A673 (cell line): ENCODE measurements around the gene SLC44A3. TPM values are rescaled to one million over a fixed set of nuclear protein-coding genes. Genes with fewer than 3 reads are reported as not detected.
"Not testable (repeated sequence)": the region's sequence is repeated elsewhere in the genome, so short reads cannot be mapped to it uniquely, and the experiment has no call there.

ENCODE experiments used
- BruUV-seq: library from RNA; stranded (reverse); fragments of 400-500 nt; replicated peaks from 2 replicates; lab custom pipeline; 2021; lab: Mats Ljungman, UMichigan
- CTCF ChIA-PET: fragments of 300-600 bp; sonication (Branson Sonifier 250); formaldehyde crosslinking; loops from one replicate; lab custom pipeline; 2022; ENCODE audit warnings: antibody characterized with exemption; lab: Charles Lee
- POLR2A ChIA-PET: fragments of 300-600 bp; sonication (Branson Sonifier 250); formaldehyde crosslinking; loops from one replicate; lab custom pipeline; 2022; ENCODE audit warnings: antibody characterized with exemption; ENCODE audit not compliant: low non-redundant PET; lab: Charles Lee
- DNase-seq: peaks from one replicate; pipeline ENCODE4 v3.0.0-alpha.2; 2015; ENCODE audit warnings: low spot score
- H3K27ac ChIP-seq: fragments of 200-600 bp; sonication (generic); 2 replicates; pipeline ENCODE4 v1.5.1; 2016; ENCODE audit warnings: mixed run types, low read depth, mild to moderate bottlenecking, mixed read lengths, antibody characterized with exemption, low read length; ENCODE audit not compliant: poor library complexity, severe bottlenecking
- H3K27me3 ChIP-seq: fragments of 200-600 bp; sonication (generic); replicated peaks from 2 replicates; pipeline ENCODE4 v1.6.1; 2017; ENCODE audit warnings: mixed run types, low read depth, mild to moderate bottlenecking, mixed read lengths, antibody characterized with exemption, low read length; ENCODE audit not compliant: insufficient read depth, poor library complexity
- H3K36me3 ChIP-seq: fragments of 200-600 bp; sonication (generic); 2 replicates; pipeline ENCODE4 v1.6.1; 2016; ENCODE audit warnings: mixed run types, mild to moderate bottlenecking, mixed read lengths, antibody characterized with exemption, low read length; ENCODE audit not compliant: insufficient read depth, poor library complexity, severe bottlenecking
- H3K4me1 ChIP-seq: fragments of 200-600 bp; sonication (generic); 2 replicates; pipeline ENCODE4 v1.6.1; 2017; ENCODE audit warnings: mixed run types, mild to moderate bottlenecking, mixed read lengths, antibody characterized with exemption, low read length; ENCODE audit not compliant: insufficient read depth, poor library complexity, severe bottlenecking
- H3K4me3 ChIP-seq: fragments of 200-600 bp; sonication (generic); 2 replicates; pipeline ENCODE4 v1.5.1; 2016; ENCODE audit warnings: low read depth, mixed run types, mild to moderate bottlenecking, mixed read lengths, low read length; ENCODE audit not compliant: poor library complexity, severe bottlenecking
- H3K9me3 ChIP-seq: fragments of 200-600 bp; sonication (generic); 2 replicates; pipeline ENCODE4 v1.6.1; 2016; ENCODE audit warnings: mixed run types, low read depth, mild to moderate bottlenecking, mixed read lengths, antibody characterized with exemption, low read length; ENCODE audit not compliant: poor library complexity, severe bottlenecking
- CTCF ChIP-seq: fragments of 300-800, 200-600 bp; sonication (generic); conservative IDR thresholded peaks from 2 replicates; pipeline ENCODE4 v1.5.1; 2017; ENCODE audit warnings: low read depth, mild to moderate bottlenecking, antibody characterized with exemption, low read length, moderate library complexity, mixed read lengths
- EZH2 ChIP-seq: fragments of 200-600 bp; sonication (generic); IDR thresholded peaks from 2 replicates; pipeline ENCODE4 v1.6.1; 2017; ENCODE audit warnings: borderline replicate concordance, low read depth, mild to moderate bottlenecking, mixed read lengths, antibody characterized with exemption, low read length; ENCODE audit not compliant: poor library complexity, severe bottlenecking
- intact Hi-C: fragments of 100-400 bp; cut with micrococcal nuclease; formaldehyde crosslinking; loops from one replicate; pipeline ENCODE4 v1.10.0; 2022; ENCODE audit not compliant: unreplicated experiment
- total RNA-seq: library from RNA; stranded (reverse); gene quantifications from 2 replicates; pipeline ENCODE4 v1.2.3, GENCODE V29; 2021

SLC44A3 gene
- total RNA-seq, 1 experiment from 2014 or later: not detected

- H3K27me3 ChIP-seq: no peaks in the 10 kb centered on the region
- H3K27ac ChIP-seq: no peak overlapping the region
- ChIA-PET POLR2A (no interaction called here), CTCF (interaction anchor here (0.6 kb wide), 1 partner anchor 284 kb away, joined by 8 read pairs; the partner anchor contains the start of gene TLCD4)
- no peaks in the 10 kb centered on the region for H3K4me1 ChIP-seq
- H3K36me3 ChIP-seq: no peaks in the 10 kb centered on the region
- no peak for DNase-seq
- no TSS peak for BruUV-seq
- intact Hi-C loops: no loop called here
- H3K9me3 ChIP-seq: no peaks in the 10 kb centered on the region
- no peak overlapping the region for H3K4me3 ChIP-seq
- TF ChIP-seq EZH2: no peak
- no peak for TF ChIP-seq CTCF
These were observed 12.9 kb downstream of the SLC44A3 start for GRCh38 chr1:94832931-94833585.

GRCh38 chr1:94836891-94837290 lies 16.7 kb downstream of the SLC44A3 start:
- CTCF ChIA-PET: no interaction called here
- Histone ChIP-seq H3K9me3 (no peaks in the 10 kb centered on the region), H3K36me3 (no peaks in the 10 kb centered on the region), H3K27ac (no peak overlapping the region), H3K27me3 (no peaks in the 10 kb centered on the region), H3K4me1 (no peaks in the 10 kb centered on the region), H3K4me3 (no peak overlapping the region)
- BruUV-seq: no TSS peak
- intact Hi-C loops: no loop called here
- POLR2A ChIA-PET: no interaction called here
- TF ChIP-seq CTCF: no peak
- TF ChIP-seq EZH2: no peak
- DNase-seq: no peak

GRCh38 chr1:94840381-94840780 lies 20.2 kb downstream of the SLC44A3 start:
- H3K27ac ChIP-seq, DNase-seq, H3K9me3 ChIP-seq, POLR2A ChIA-PET, H3K4me1 ChIP-seq, H3K4me3 ChIP-seq, intact Hi-C loops, CTCF ChIA-PET, H3K27me3 ChIP-seq, BruUV-seq, H3K36me3 ChIP-seq: not testable (repeated sequence)

- TF ChIP-seq CTCF: no peak
- no peak for TF ChIP-seq EZH2
- no TSS peak for BruUV-seq
These were observed 20.7 kb downstream of the SLC44A3 start for GRCh38 chr1:94840808-94841207.

More at GRCh38 chr1:94840808-94841207, 20.7 kb downstream of the SLC44A3 start:
- Histone ChIP-seq H3K9me3 (no peaks in the 10 kb centered on the region), H3K36me3 (no peaks in the 10 kb centered on the region), H3K4me3 (no peak overlapping the region), H3K27ac (no peak overlapping the region), H3K4me1 (no peaks in the 10 kb centered on the region), H3K27me3 (no peaks in the 10 kb centered on the region)
- ChIA-PET POLR2A (no interaction called here), CTCF (no interaction called here)
- intact Hi-C loops: no loop called here
- DNase-seq: no peak
